Hypothalamus (tissue), 51 donors: ENCODE measurements around the gene MRPS31.

ENCODE experiments used
- DNase-seq, 51 donors: peaks; one replicate each; lab custom pipeline; 2025; lab: John Stamatoyannopoulos, UW

Gene MRPS31

GRCh38 chr13:40679480-40679985, 91.5 kb downstream of the MRPS31 start:
- DNase-seq = no peak
